H9 (cell line): ENCODE measurements around the gene COL23A1. TPM values are rescaled to one million over a fixed set of nuclear protein-coding genes. Genes with fewer than 3 reads are reported as not detected.

Source experiments
- DNase-seq: peaks from one replicate; pipeline ENCODE4 v3.0.0-alpha.2; 2017
- H2AFZ ChIP-seq: one replicate; pipeline ENCODE4 v1.6.1; 2013; ENCODE audit warnings: mild to moderate bottlenecking, low read length, control low read depth, moderate library complexity
- H2AK5ac ChIP-seq: 2 replicates; pipeline ENCODE4 v1.6.1; 2013; ENCODE audit warnings: low read length, control low read depth, mixed read lengths; ENCODE audit not compliant: insufficient read length
- H2BK120ac ChIP-seq: one replicate; pipeline ENCODE4 v1.6.1; 2013; ENCODE audit warnings: low read depth, mild to moderate bottlenecking, low read length, control low read depth, inconsistent platforms; ENCODE audit not compliant: poor library complexity, severe bottlenecking
- H2BK12ac ChIP-seq: 2 replicates; pipeline ENCODE4 v1.6.1; 2013; ENCODE audit warnings: low read length, control low read depth, mixed read lengths, low read depth; ENCODE audit not compliant: insufficient read length
- H2BK15ac ChIP-seq: 2 replicates; pipeline ENCODE4 v1.6.1; 2013; ENCODE audit warnings: low read depth, low read length, control low read depth
- H2BK20ac ChIP-seq: one replicate; pipeline ENCODE4 v1.6.1; 2013; ENCODE audit warnings: low read depth, mild to moderate bottlenecking, low read length, control low read depth, inconsistent platforms; ENCODE audit not compliant: poor library complexity, severe bottlenecking
- H2BK5ac ChIP-seq: 2 replicates; pipeline ENCODE4 v1.6.1; 2013; ENCODE audit warnings: low read length, control low read depth, mixed read lengths; ENCODE audit not compliant: insufficient read length
- H3K14ac ChIP-seq: 2 replicates; pipeline ENCODE4 v1.6.1; 2013; ENCODE audit warnings: low read length, control low read depth; ENCODE audit not compliant: insufficient read depth
- H3K18ac ChIP-seq: 2 replicates; pipeline ENCODE4 v1.6.1; 2013; ENCODE audit warnings: low read depth, mild to moderate bottlenecking, mixed read lengths, low read length, control low read depth; ENCODE audit not compliant: insufficient read length
- H3K23ac ChIP-seq: 2 replicates; pipeline ENCODE4 v1.6.1; 2013; ENCODE audit warnings: low read length, control low read depth, mixed read lengths, low read depth; ENCODE audit not compliant: insufficient read length
- H3K23me2 ChIP-seq: 2 replicates; pipeline ENCODE4 v1.6.1; 2013; ENCODE audit warnings: low read depth, mild to moderate bottlenecking, mixed read lengths, low read length, control low read depth; ENCODE audit not compliant: insufficient read length, poor library complexity, severe bottlenecking
- H3K27ac ChIP-seq: 2 replicates; pipeline ENCODE4 v1.5.1; 2013; ENCODE audit warnings: low read length, control low read depth, mixed read lengths, low read depth; ENCODE audit not compliant: insufficient read length
- H3K27me3 ChIP-seq: 2 replicates; pipeline ENCODE4 v1.6.1; 2013; ENCODE audit warnings: low read length, control low read depth, inconsistent platforms; ENCODE audit not compliant: insufficient read depth
- H3K4ac ChIP-seq: 2 replicates; pipeline ENCODE4 v1.6.1; 2013; ENCODE audit warnings: low read depth, mild to moderate bottlenecking, control low read depth, inconsistent platforms, low read length, moderate library complexity
- H3K4me1 ChIP-seq: 2 replicates; pipeline ENCODE4 v1.6.1; 2013; ENCODE audit warnings: low read length, control low read depth, inconsistent platforms; ENCODE audit not compliant: insufficient read depth
- H3K4me2 ChIP-seq: 2 replicates; pipeline ENCODE4 v1.6.1; 2013; ENCODE audit warnings: low read length, control low read depth, mixed read lengths; ENCODE audit not compliant: insufficient read length, insufficient read depth
- H3K56ac ChIP-seq: 2 replicates; pipeline ENCODE4 v1.6.1; 2013; ENCODE audit warnings: low read depth, mild to moderate bottlenecking, mixed read lengths, low read length, control low read depth; ENCODE audit not compliant: insufficient read length
- H3K79me1 ChIP-seq: 2 replicates; pipeline ENCODE4 v1.6.1; 2013; ENCODE audit warnings: low read depth, mild to moderate bottlenecking, moderate library complexity, low read length, control low read depth, inconsistent platforms; ENCODE audit not compliant: insufficient read depth, poor library complexity, severe bottlenecking
- H3K79me2 ChIP-seq: 2 replicates; pipeline ENCODE4 v1.6.1; 2013; ENCODE audit warnings: low read length, control low read depth, inconsistent platforms; ENCODE audit not compliant: insufficient read depth
- H3K9ac ChIP-seq: 2 replicates; pipeline ENCODE4 v1.6.1; 2013; ENCODE audit warnings: low read length, control low read depth, mixed read lengths; ENCODE audit not compliant: insufficient read length; ENCODE audit errors: extremely low read depth
- H3K9me3 ChIP-seq: one replicate; pipeline ENCODE4 v1.6.1; 2013; ENCODE audit warnings: low read depth, low read length, inconsistent platforms; ENCODE audit not compliant: control insufficient read depth
- H3T11ph ChIP-seq: one replicate; pipeline ENCODE4 v1.6.1; 2013; ENCODE audit warnings: mild to moderate bottlenecking, low read length, control low read depth, inconsistent platforms
- H4K20me1 ChIP-seq: one replicate; pipeline ENCODE4 v1.6.1; 2013; ENCODE audit not compliant: control insufficient read depth, insufficient read length, insufficient read depth
- H4K5ac ChIP-seq: 2 replicates; pipeline ENCODE4 v1.6.1; 2013; ENCODE audit warnings: low read depth, mild to moderate bottlenecking, mixed read lengths, low read length, control low read depth; ENCODE audit not compliant: insufficient read length
- H4K8ac ChIP-seq: replicated peaks from 2 replicates; pipeline ENCODE4 v1.6.1; 2013; ENCODE audit warnings: low read length, control low read depth, mixed read lengths, low read depth; ENCODE audit not compliant: insufficient read length
- H4K91ac ChIP-seq: 2 replicates; pipeline ENCODE4 v1.6.1; 2013; ENCODE audit warnings: low read depth, mild to moderate bottlenecking, moderate library complexity, mixed read lengths, low read length, control low read depth; ENCODE audit not compliant: insufficient read length
- H3K27ac Mint-ChIP-seq, 3 experiments: 2 replicates in 2 of 3; 3 replicates in 1 of 3; pipeline ENCODE4 v1.8.0; 2020 to 2021; ENCODE audit warnings: mixed read lengths in 3 of 3, mild to moderate bottlenecking in 1 of 3, moderate library complexity in 1 of 3
- H3K27me3 Mint-ChIP-seq: 2 replicates; pipeline ENCODE4 v1.8.0; 2021; ENCODE audit warnings: low read depth, mild to moderate bottlenecking, moderate library complexity, mixed read lengths
- H3K36me3 Mint-ChIP-seq, 3 experiments: 2 replicates in 2 of 3; 3 replicates in 1 of 3; pipeline ENCODE4 v1.8.0; 2020 to 2021; ENCODE audit warnings: low read depth in 3 of 3, mixed read lengths in 3 of 3; ENCODE audit not compliant: insufficient read depth in 1 of 3
- H3K4me1 Mint-ChIP-seq, 2 experiments: 2 replicates each; pipeline ENCODE4 v1.8.0; 2020; ENCODE audit warnings: mixed read lengths in 2 of 2
- H3K4me3 Mint-ChIP-seq, 2 experiments: 2 replicates in 1 of 2; 3 replicates in 1 of 2; pipeline ENCODE4 v1.8.0; 2020 to 2021; ENCODE audit warnings: mild to moderate bottlenecking in 2 of 2, mixed read lengths in 2 of 2, moderate library complexity in 1 of 2
- H3K9me3 Mint-ChIP-seq, 2 experiments: 2 replicates in 1 of 2; 3 replicates in 1 of 2; pipeline ENCODE4 v1.8.0; 2020; ENCODE audit warnings: mild to moderate bottlenecking in 2 of 2, mixed read lengths in 2 of 2, moderate library complexity in 1 of 2
- WGBS: extraction: QIAGEN DNeasy Blood & Tissue Kit; methylation state at CpG from one replicate; pipeline ENCODE4 v1.1.7; 2013; ENCODE audit warnings: missing lambda C conversion rate, low lambda C conversion rate, mixed read lengths; ENCODE audit not compliant: insufficient read length; ENCODE audit errors: extremely low coverage; 5-methylcytosine and 5-hydroxymethylcytosine counted together
- total RNA-seq: library from RNA; stranded (reverse); gene quantifications from 2 replicates; pipeline ENCODE4 v1.2.1, GENCODE V29; 2021
- TF ChIP-seq, protein P1 (sequence below): fragments of 200-600 bp; sonication (generic); conservative IDR thresholded peaks from 3 replicates; pipeline ENCODE4 v1.8.0; 2021; ENCODE audit warnings: antibody characterized with exemption, mild to moderate bottlenecking

The COL23A1 gene
- total RNA-seq, 1 experiment from 2014 or later, result 2.6 TPM

DNA sequence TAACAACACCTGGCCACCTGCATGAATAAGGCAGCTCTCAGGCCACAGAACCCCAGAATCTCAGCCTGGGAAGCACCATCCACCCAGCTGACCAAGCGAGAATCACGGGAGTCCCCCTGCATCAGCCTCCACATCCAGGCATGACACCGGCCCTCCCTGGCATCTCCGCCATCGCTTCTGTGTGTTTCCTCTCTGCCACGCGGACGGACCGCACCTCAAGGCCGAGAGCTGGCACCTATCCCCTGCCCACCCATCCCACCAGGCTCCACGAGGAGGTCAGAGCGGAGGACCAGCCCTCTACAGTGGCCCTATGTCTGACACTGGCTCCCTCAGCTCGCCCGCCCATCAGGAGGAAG lies 134.7 kb downstream of the COL23A1 start:
- Histone ChIP-seq H3K27me3 (no peaks in the 10 kb centered on the region), H3K4me2 (no peak overlapping the region), H4K8ac (no peak overlapping the region), H3K18ac (no peak overlapping the region), H3K79me1 (no peaks in the 10 kb centered on the region), H3K27ac (no peak overlapping the region), H2AK5ac (no peak overlapping the region), H2BK120ac (no peak overlapping the region), H2BK12ac (no peak overlapping the region), H3K9ac (no peak overlapping the region), H3K79me2 (no peaks in the 10 kb centered on the region), H3K9me3 (no peaks in the 10 kb centered on the region), H2BK5ac (no peak overlapping the region), H4K91ac (no peak overlapping the region), H3K14ac (no peak overlapping the region), H2BK15ac (no peak overlapping the region), H3K23ac (no peak overlapping the region), H3K4ac (no peak overlapping the region), H3K4me1 (no peaks in the 10 kb centered on the region), H3K56ac (no peak overlapping the region), H4K20me1 (no peaks in the 10 kb centered on the region), H2AFZ (no peak overlapping the region), H2BK20ac (no peak overlapping the region), H3T11ph (no peak overlapping the region), H3K23me2 (no peaks in the 10 kb centered on the region), H4K5ac (no peak overlapping the region)
- WGBS, result no CpG with 5 or more reads among the region's 14 CpGs
- TF ChIP-seq, protein P1, sequence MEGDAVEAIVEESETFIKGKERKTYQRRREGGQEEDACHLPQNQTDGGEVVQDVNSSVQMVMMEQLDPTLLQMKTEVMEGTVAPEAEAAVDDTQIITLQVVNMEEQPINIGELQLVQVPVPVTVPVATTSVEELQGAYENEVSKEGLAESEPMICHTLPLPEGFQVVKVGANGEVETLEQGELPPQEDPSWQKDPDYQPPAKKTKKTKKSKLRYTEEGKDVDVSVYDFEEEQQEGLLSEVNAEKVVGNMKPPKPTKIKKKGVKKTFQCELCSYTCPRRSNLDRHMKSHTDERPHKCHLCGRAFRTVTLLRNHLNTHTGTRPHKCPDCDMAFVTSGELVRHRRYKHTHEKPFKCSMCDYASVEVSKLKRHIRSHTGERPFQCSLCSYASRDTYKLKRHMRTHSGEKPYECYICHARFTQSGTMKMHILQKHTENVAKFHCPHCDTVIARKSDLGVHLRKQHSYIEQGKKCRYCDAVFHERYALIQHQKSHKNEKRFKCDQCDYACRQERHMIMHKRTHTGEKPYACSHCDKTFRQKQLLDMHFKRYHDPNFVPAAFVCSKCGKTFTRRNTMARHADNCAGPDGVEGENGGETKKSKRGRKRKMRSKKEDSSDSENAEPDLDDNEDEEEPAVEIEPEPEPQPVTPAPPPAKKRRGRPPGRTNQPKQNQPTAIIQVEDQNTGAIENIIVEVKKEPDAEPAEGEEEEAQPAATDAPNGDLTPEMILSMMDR, result no peak
- Mint-ChIP-seq H3K9me3 (no peaks in the 10 kb centered on the region), H3K27ac (no peak overlapping the region), H3K4me1 (peaks cover 9 to 11% of the 10 kb centered on the region in 2 experiments), H3K36me3 (no peaks in the 10 kb centered on the region), H3K4me3 (no peak overlapping the region), H3K27me3 (no peaks in the 10 kb centered on the region)
- peak; percentile 26 for DNase-seq
